Measurements from ENCODE around the gene CERS5. TPM values are rescaled to one million over a fixed set of nuclear protein-coding genes. Genes with fewer than 3 reads are reported as not detected.

CERS5 gene
- total and polyA plus RNA-seq, 10 of the 15 experiments (the other 5 are each of a cell fraction or from before 2014, with no cell fraction given) = 6.8 to 50.1 (median 31.8) TPM

GRCh38 chr12:50157259-50157658 lies 9.9 kb downstream of the CERS5 start (continued):
- TF ChIP-seq, protein P1, sequence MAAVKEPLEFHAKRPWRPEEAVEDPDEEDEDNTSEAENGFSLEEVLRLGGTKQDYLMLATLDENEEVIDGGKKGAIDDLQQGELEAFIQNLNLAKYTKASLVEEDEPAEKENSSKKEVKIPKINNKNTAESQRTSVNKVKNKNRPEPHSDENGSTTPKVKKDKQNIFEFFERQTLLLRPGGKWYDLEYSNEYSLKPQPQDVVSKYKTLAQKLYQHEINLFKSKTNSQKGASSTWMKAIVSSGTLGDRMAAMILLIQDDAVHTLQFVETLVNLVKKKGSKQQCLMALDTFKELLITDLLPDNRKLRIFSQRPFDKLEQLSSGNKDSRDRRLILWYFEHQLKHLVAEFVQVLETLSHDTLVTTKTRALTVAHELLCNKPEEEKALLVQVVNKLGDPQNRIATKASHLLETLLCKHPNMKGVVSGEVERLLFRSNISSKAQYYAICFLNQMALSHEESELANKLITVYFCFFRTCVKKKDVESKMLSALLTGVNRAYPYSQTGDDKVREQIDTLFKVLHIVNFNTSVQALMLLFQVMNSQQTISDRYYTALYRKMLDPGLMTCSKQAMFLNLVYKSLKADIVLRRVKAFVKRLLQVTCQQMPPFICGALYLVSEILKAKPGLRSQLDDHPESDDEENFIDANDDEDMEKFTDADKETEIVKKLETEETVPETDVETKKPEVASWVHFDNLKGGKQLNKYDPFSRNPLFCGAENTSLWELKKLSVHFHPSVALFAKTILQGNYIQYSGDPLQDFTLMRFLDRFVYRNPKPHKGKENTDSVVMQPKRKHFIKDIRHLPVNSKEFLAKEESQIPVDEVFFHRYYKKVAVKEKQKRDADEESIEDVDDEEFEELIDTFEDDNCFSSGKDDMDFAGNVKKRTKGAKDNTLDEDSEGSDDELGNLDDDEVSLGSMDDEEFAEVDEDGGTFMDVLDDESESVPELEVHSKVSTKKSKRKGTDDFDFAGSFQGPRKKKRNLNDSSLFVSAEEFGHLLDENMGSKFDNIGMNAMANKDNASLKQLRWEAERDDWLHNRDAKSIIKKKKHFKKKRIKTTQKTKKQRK (IDR thresholded peaks at IDR 0.05; ENCODE audit: low read depth, low read length) = no peak
- no peak for TF ChIP-seq BMI1 (IDR thresholded peaks at IDR 0.05; ENCODE audit: borderline replicate concordance)
- no peak for TF ChIP-seq CHD4 (IDR thresholded peaks at IDR 0.05)
- TF ChIP-seq NRF1 (conservative IDR thresholded peaks at IDR 0.05; ENCODE audit: low read depth, low read length) = no peak
- no peak for TF ChIP-seq NKRF (conservative IDR thresholded peaks at IDR 0.05)
- TF ChIP-seq, protein P2, sequence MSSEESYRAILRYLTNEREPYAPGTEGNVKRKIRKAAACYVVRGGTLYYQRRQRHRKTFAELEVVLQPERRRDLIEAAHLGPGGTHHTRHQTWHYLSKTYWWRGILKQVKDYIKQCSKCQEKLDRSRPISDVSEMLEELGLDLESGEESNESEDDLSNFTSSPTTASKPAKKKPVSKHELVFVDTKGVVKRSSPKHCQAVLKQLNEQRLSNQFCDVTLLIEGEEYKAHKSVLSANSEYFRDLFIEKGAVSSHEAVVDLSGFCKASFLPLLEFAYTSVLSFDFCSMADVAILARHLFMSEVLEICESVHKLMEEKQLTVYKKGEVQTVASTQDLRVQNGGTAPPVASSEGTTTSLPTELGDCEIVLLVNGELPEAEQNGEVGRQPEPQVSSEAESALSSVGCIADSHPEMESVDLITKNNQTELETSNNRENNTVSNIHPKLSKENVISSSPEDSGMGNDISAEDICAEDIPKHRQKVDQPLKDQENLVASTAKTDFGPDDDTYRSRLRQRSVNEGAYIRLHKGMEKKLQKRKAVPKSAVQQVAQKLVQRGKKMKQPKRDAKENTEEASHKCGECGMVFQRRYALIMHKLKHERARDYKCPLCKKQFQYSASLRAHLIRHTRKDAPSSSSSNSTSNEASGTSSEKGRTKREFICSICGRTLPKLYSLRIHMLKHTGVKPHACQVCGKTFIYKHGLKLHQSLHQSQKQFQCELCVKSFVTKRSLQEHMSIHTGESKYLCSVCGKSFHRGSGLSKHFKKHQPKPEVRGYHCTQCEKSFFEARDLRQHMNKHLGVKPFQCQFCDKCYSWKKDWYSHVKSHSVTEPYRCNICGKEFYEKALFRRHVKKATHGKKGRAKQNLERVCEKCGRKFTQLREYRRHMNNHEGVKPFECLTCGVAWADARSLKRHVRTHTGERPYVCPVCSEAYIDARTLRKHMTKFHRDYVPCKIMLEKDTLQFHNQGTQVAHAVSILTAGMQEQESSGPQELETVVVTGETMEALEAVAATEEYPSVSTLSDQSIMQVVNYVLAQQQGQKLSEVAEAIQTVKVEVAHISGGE (CRISPR knock-in tag; IDR thresholded peaks at IDR 0.05) = no peak
- TF ChIP-seq IKZF2 (IDR thresholded peaks at IDR 0.05) = no peak
- no peak for TF ChIP-seq TAF1 (IDR thresholded peaks at IDR 0.05; ENCODE audit: borderline replicate concordance, low read depth, low read length)
- TF ChIP-seq REST (IDR thresholded peaks at IDR 0.05; ENCODE audit: low read depth, low read length) = no peak
- no peak for TF ChIP-seq POLR2AphosphoS5 (IDR thresholded peaks at IDR 0.05; ENCODE audit: low read length)
- TF ChIP-seq IRF4 (IDR thresholded peaks at IDR 0.05; ENCODE audit: low read depth, low read length) = no peak
- TF ChIP-seq ZNF687 (IDR thresholded peaks at IDR 0.05) = no peak
- TF ChIP-seq RFX5 (IDR thresholded peaks at IDR 0.05; ENCODE audit: low read depth, low read length) = no peak
- TF ChIP-seq NR2C2 (IDR thresholded peaks at IDR 0.05; ENCODE audit: borderline replicate concordance, control insufficient read depth, insufficient read length, low read depth) = no peak
